ENCODE results near the gene SRPX2.
A peak's percentile ranks its signal among the peaks of the same experiment; 100 is the strongest.

The SRPX2 gene, protein sequence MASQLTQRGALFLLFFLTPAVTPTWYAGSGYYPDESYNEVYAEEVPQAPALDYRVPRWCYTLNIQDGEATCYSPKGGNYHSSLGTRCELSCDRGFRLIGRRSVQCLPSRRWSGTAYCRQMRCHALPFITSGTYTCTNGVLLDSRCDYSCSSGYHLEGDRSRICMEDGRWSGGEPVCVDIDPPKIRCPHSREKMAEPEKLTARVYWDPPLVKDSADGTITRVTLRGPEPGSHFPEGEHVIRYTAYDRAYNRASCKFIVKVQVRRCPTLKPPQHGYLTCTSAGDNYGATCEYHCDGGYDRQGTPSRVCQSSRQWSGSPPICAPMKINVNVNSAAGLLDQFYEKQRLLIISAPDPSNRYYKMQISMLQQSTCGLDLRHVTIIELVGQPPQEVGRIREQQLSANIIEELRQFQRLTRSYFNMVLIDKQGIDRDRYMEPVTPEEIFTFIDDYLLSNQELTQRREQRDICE

DNA sequence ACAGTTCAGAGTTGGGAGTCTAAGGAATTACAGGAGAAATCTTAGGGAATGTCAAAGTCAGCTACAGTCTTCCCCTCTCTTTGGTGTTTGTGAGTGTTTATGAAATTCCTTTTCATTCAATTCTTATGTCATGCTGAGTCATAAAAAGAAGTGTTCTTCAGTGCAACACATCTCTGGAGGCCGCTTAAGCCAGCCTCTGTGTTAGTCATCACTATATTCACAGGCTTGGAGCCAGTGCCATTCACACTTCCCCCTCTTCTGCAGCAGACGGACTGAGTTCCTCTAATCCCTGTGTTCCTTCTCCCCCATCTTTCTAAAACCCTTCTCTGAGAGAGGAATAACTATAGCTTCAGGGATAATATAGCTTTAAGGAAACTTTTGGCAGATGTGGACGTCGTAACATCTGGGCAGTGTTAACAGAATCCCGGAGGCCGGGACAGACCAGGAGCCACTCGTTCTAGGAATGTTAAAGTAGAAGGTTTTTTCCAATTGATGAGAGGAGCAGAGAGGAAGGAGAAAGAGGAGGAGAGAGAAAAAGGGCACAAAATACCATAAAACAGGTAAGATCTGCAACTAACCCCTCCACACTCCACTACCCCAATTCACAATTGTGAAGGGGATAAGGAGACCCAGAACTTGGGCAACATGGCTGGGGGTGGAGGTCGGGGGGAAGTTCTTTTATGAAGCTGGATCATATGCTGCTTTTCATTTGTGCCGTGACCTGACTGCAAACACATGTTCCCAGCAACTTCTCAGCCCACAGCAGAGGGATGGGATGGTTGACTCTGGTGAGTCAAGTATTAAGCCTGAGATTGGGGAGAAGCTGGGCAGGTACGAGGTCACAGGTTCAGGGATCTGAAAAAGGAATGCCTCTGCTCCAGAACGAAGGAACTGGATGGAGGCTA, at the start of gene SRPX2:
Gene SRPX2, plus strand, starts transcription at position 244 of the 905 bp plus-strand sequence. CDS start 2,124 bp downstream, outside the sequence.
- Histone ChIP-seq H3K4me3 (ENCODE audit: low read length) (no peak within 1 kb of the TSS), H3K9ac (ENCODE audit: low read depth, low read length) (no peak within 1 kb of the TSS), H3K27me3 (ENCODE audit: insufficient read depth, low read length) (no peaks in the 10 kb centered on the region), H3K4me1 (ENCODE audit: insufficient read depth, low read length) (peaks cover 5% of the 10 kb centered on the region; the same call in 1 of the 2 replicates), H3K9me3 (ENCODE audit: insufficient read depth, low read depth, low read length) (no peaks in the 10 kb centered on the region), H3K36me3 (ENCODE audit: insufficient read depth, low read depth, low read length) (no peaks in the 10 kb centered on the region), H3K27ac (ENCODE audit: low read length) (no peak within 1 kb of the TSS)

DNA sequence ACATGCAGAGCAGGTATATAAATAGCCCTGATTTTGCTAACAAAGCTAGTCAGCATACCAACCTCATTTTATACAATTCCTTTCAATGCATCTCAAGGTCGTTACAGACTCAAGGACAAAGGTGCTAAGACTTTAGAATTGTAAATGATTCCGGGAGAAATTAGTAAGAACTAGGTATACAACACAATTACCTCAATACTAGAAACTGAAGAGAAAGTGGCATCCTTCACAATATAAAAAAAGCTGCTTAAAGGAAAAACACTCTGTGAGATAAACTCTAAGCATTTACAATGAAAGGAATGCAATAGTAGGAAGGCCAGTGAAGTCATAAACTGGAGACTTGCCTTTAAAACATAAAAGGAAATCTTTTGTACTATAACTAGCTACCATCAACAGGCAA, 47.4 kb upstream of the SRPX2 start:
- H3K27ac ChIP-seq (ENCODE audit: low read length): no peak overlapping the region

DNA sequence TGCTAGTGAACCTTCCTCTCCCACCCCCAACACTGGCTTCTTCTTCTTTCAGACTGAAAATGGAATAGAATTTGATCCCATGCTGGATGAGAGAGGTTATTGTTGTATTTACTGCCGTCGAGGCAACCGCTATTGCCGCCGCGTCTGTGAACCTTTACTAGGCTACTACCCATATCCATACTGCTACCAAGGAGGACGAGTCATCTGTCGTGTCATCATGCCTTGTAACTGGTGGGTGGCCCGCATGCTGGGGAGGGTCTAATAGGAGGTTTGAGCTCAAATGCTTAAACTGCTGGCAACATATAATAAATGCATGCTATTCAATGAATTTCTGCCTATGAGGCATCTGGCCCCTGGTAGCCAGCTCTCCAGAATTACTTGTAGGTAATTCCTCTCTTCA, 44.5 kb upstream of the SRPX2 start:
- Histone ChIP-seq H3K4me1 (ENCODE audit: insufficient read depth, low read length) (peaks cover 5% of the 10 kb centered on the region; the same call in 1 of the 2 replicates), H3K9me3 (ENCODE audit: insufficient read depth, low read depth, low read length) (no peaks in the 10 kb centered on the region), H3K36me3 (ENCODE audit: insufficient read depth, low read depth, low read length) (no peaks in the 10 kb centered on the region), H3K27me3 (ENCODE audit: insufficient read depth, low read length) (no peaks in the 10 kb centered on the region), H3K4me3 (ENCODE audit: low read length) (no peak overlapping the region), H3K27ac (ENCODE audit: low read length) (no peak overlapping the region), H3K9ac (ENCODE audit: low read depth, low read length) (no peak overlapping the region)

More for the DNA sequence above, 47.4 kb upstream of the SRPX2 start:
- H3K36me3 ChIP-seq (ENCODE audit: insufficient read depth, low read depth, low read length): no peaks in the 10 kb centered on the region
- no peak overlapping the region for H3K9ac ChIP-seq (ENCODE audit: low read depth, low read length)
- peaks cover 8% of the 10 kb centered on the region; the same call in 1 of the 2 replicates for H3K4me1 ChIP-seq (ENCODE audit: insufficient read depth, low read length)
- no peaks in the 10 kb centered on the region for H3K9me3 ChIP-seq (ENCODE audit: insufficient read depth, low read depth, low read length)
- no peaks in the 10 kb centered on the region for H3K27me3 ChIP-seq (ENCODE audit: insufficient read depth, low read length)
- no peak overlapping the region for H3K4me3 ChIP-seq (ENCODE audit: low read length)

DNA sequence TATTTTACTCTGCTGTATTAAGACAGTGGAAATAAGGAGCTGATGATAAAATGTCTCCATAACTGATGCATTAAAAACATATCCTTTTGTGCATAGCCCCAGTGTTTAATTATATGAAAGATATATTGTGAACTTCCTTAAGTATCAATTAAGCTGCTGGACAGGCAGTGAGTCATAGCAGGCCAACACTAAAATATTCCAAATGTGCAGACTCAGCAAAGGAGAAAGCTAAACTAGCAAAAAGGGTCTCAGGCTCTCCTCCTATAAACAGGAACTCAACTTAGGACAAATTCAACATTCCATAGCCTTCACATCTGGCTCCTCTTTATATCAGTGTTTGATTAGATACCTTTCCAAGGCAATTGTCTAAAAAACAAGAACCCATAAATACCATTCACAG, 43.7 kb upstream of the SRPX2 start:
- no peaks in the 10 kb centered on the region for H3K27me3 ChIP-seq (ENCODE audit: insufficient read depth, low read length)

DNA sequence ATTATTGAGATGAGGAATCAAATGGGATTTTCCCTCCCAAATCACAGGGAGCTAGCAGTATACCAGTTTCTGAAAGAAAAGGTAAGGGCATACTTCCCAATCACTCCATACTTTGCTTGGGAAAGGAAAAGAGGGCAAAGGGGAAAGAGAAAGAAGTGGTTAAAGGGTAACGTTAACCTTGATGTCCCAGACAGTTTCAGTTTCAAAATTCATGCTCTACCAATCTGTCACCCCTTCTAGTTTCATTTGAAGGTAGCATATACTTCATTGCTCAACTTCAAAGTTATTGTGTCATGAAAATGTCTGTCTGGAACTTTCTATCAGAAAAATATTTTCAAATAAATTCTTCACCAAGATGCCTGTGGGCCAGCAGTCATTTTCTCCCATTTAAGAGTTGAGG, 43.2 kb upstream of the SRPX2 start:
- Histone ChIP-seq H3K27me3 (ENCODE audit: insufficient read depth, low read length) (no peaks in the 10 kb centered on the region), H3K36me3 (ENCODE audit: insufficient read depth, low read depth, low read length) (no peaks in the 10 kb centered on the region), H3K9me3 (ENCODE audit: insufficient read depth, low read depth, low read length) (no peaks in the 10 kb centered on the region), H3K27ac (ENCODE audit: low read length) (no peak overlapping the region), H3K4me1 (ENCODE audit: insufficient read depth, low read length) (peaks cover 5% of the 10 kb centered on the region; the same call in 1 of the 2 replicates), H3K4me3 (ENCODE audit: low read length) (no peak overlapping the region), H3K9ac (ENCODE audit: low read depth, low read length) (no peak overlapping the region)

More for the DNA sequence above, 43.7 kb upstream of the SRPX2 start:
- H3K9ac ChIP-seq (ENCODE audit: low read depth, low read length): no peak overlapping the region
- no peaks in the 10 kb centered on the region for H3K36me3 ChIP-seq (ENCODE audit: insufficient read depth, low read depth, low read length)
- no peaks in the 10 kb centered on the region for H3K9me3 ChIP-seq (ENCODE audit: insufficient read depth, low read depth, low read length)
- no peak overlapping the region for H3K27ac ChIP-seq (ENCODE audit: low read length)
- no peak overlapping the region for H3K4me3 ChIP-seq (ENCODE audit: low read length)
- H3K4me1 ChIP-seq (ENCODE audit: insufficient read depth, low read length): peaks cover 5% of the 10 kb centered on the region; the same call in 1 of the 2 replicates

DNA sequence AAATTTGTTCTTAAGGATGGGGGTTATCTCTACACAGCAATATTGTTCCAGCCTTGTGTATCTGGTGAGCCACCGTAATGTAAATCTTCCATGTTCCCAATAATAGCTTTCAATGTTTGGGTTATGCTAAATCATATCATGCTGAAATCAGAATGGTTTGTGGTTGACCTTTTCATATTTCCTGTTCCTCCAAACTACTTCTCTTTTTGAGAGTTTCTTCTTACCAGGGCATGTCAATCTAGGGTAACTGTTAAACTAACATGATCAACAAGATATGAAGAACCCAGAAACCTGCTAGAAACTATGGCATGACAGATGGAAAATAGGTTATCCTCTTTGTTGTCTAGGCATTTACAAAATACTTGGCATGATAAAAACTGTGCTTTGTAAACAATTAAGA, 37.2 kb upstream of the SRPX2 start:
- Histone ChIP-seq H3K27me3 (ENCODE audit: insufficient read depth, low read length) (no peaks in the 10 kb centered on the region), H3K36me3 (ENCODE audit: insufficient read depth, low read depth, low read length) (no peaks in the 10 kb centered on the region), H3K4me1 (ENCODE audit: insufficient read depth, low read length) (peaks cover 5% of the 10 kb centered on the region; the same call in 1 of the 2 replicates), H3K27ac (ENCODE audit: low read length) (no peak overlapping the region), H3K9me3 (ENCODE audit: insufficient read depth, low read depth, low read length) (no peaks in the 10 kb centered on the region), H3K9ac (ENCODE audit: low read depth, low read length) (no peak overlapping the region), H3K4me3 (ENCODE audit: low read length) (no peak overlapping the region)

DNA sequence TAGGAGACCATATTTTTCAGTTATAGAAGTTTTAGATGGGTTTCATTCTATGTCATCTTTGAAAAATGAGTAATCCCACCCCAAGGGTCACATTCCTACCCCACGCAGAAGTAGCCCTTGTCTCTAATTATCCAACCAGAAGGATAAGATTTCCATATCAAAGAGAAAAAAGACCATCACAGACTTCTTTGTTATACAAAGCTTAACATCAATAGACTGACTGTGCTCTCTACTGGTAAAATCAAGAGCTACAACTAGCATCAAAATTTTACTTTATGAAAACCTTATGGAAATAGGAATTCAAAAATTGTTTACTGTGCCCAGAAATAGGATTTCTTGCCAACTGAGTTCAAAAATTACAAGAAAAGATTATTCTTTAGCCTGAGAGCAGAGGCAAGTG, 34.4 kb upstream of the SRPX2 start:
- Histone ChIP-seq H3K4me3 (ENCODE audit: low read length) (peak overlapping the region; percentile 18; the same call in 1 of the 2 replicates), H3K27ac (ENCODE audit: low read length) (no peak overlapping the region)

DNA sequence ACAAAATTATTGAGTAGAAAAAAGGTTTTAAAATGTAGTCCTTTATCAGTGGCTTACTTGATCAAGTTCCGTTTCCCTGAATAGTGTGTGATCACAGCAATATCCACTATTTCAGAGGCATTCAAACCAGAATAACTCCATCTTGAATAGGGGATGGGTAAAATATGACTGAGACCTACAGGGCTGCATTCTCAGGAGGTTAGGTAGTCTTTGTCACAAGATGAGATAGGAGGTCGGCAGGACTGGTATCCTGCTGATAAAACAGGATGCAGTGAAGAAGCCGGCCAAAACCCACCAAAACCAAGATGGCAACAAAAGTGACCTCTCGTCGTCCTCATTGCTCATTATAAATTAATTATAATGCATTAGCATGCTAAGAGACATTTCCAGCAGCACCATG, 32.0 kb upstream of the SRPX2 start:
- no peak overlapping the region for H3K4me3 ChIP-seq (ENCODE audit: low read length)
- peaks cover 5% of the 10 kb centered on the region; the same call in 1 of the 2 replicates for H3K4me1 ChIP-seq (ENCODE audit: insufficient read depth, low read length)
- no peaks in the 10 kb centered on the region for H3K27me3 ChIP-seq (ENCODE audit: insufficient read depth, low read length)
- no peak overlapping the region for H3K9ac ChIP-seq (ENCODE audit: low read depth, low read length)
- no peaks in the 10 kb centered on the region for H3K36me3 ChIP-seq (ENCODE audit: insufficient read depth, low read depth, low read length)
- no peak overlapping the region for H3K27ac ChIP-seq (ENCODE audit: low read length)
- H3K9me3 ChIP-seq (ENCODE audit: insufficient read depth, low read depth, low read length): no peaks in the 10 kb centered on the region

More for the DNA sequence above, 34.4 kb upstream of the SRPX2 start:
- Histone ChIP-seq H3K4me1 (ENCODE audit: insufficient read depth, low read length) (peaks cover 5% of the 10 kb centered on the region; the same call in 1 of the 2 replicates), H3K36me3 (ENCODE audit: insufficient read depth, low read depth, low read length) (no peaks in the 10 kb centered on the region), H3K9ac (ENCODE audit: low read depth, low read length) (no peak overlapping the region), H3K27me3 (ENCODE audit: insufficient read depth, low read length) (no peaks in the 10 kb centered on the region), H3K9me3 (ENCODE audit: insufficient read depth, low read depth, low read length) (no peaks in the 10 kb centered on the region)

DNA sequence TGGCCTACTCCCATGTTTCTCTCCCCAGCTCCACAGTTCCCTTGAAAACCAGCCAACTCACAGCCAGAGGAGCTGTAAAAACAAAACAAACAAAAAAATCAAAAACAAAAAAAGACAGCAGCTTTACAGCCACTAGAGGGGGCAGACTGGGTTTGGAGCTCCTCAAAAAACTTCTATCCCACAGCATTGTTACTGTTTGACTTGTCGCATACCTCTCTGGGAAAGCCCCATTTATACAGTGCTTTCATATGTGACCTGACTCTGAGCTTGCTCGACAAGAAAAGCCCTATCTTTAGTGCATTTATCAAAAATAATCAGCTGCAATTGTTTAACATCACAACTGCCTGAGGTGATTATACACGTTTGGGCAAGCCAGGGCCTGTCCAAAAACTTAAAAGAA, 29.0 kb upstream of the SRPX2 start:
- Histone ChIP-seq H3K36me3 (ENCODE audit: insufficient read depth, low read depth, low read length) (no peaks in the 10 kb centered on the region), H3K27ac (ENCODE audit: low read length) (no peak overlapping the region), H3K27me3 (ENCODE audit: insufficient read depth, low read length) (no peaks in the 10 kb centered on the region), H3K4me1 (ENCODE audit: insufficient read depth, low read length) (peaks cover 2% of the 10 kb centered on the region; the same call in 1 of the 2 replicates), H3K9ac (ENCODE audit: low read depth, low read length) (no peak overlapping the region), H3K4me3 (ENCODE audit: low read length) (no peak overlapping the region), H3K9me3 (ENCODE audit: insufficient read depth, low read depth, low read length) (no peaks in the 10 kb centered on the region)

DNA sequence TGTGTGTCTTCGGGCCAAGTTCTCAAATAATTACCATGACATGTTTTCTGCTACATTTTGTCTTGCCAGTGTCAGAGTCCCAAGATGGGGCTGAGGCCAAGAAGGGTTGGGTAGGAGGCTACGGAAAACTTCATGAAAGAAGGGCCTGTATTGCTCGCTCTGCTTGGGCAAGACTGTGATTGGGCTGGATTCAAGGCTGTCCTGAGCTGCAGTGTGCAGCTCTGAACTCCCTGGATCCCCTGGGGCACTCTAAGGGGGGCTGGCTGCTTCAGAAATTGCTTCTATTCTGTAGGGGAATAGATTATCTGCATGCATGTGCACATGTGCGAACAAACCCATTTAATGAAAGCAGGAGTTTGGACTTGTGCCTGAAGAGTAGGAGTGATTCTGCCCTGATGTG, 21.0 kb upstream of the SRPX2 start:
- no peaks in the 10 kb centered on the region for H3K9me3 ChIP-seq (ENCODE audit: insufficient read depth, low read depth, low read length)
- no peaks in the 10 kb centered on the region for H3K4me1 ChIP-seq (ENCODE audit: insufficient read depth, low read length)
- H3K36me3 ChIP-seq (ENCODE audit: insufficient read depth, low read depth, low read length): no peaks in the 10 kb centered on the region
- no peak overlapping the region for H3K27ac ChIP-seq (ENCODE audit: low read length)
- H3K27me3 ChIP-seq (ENCODE audit: insufficient read depth, low read length): no peaks in the 10 kb centered on the region
- no peak overlapping the region for H3K4me3 ChIP-seq (ENCODE audit: low read length)
- no peak overlapping the region for H3K9ac ChIP-seq (ENCODE audit: low read depth, low read length)

DNA sequence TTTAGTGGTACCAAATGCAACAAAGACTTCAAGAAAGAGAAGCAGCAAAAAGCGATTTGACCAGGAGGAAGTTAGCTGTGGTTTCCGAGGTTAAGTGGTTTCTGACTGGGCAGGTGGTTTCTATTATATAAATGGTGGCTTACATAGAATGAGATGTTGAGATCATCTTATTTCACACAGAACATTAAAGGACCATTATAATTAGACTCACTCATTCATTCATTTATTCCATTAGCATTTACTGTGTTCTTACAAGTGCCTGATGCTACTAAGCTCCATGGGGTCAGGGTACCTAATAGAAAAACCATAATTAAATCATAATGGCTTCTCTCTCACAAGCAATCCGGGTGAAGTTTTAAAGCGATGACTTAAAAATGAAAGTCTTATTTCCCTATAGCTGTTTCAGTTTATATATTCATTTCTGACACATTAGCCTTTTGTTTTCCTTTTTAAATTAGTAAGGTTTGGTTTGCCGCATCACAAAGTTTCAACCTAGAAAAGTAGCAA, 18.0 kb upstream of the SRPX2 start:
- Histone ChIP-seq H3K9ac (ENCODE audit: low read depth, low read length) (no peak overlapping the region), H3K36me3 (ENCODE audit: insufficient read depth, low read depth, low read length) (peaks cover 22% of the 10 kb centered on the region), H3K4me3 (ENCODE audit: low read length) (no peak overlapping the region), H3K4me1 (ENCODE audit: insufficient read depth, low read length) (no peaks in the 10 kb centered on the region), H3K9me3 (ENCODE audit: insufficient read depth, low read depth, low read length) (no peaks in the 10 kb centered on the region), H3K27me3 (ENCODE audit: insufficient read depth, low read length) (no peaks in the 10 kb centered on the region), H3K27ac (ENCODE audit: low read length) (no peak overlapping the region)
